ENCODE results near the gene GPR55.
A peak's percentile ranks its signal among the peaks of the same experiment; 100 is the strongest.

The GPR55 gene

GRCh38 chr2:230886206-230886605 lies 38.8 kb downstream of the GPR55 start:
- DNase-seq (ENCODE audit: extremely low read depth in 1 of 2, low read depth in 1 of 2), result no peak

- DNase-seq (ENCODE audit: extremely low read depth in 1 of 2, low read depth in 1 of 2), result no peak
These were observed 39.4 kb downstream of the GPR55 start for GRCh38 chr2:230885463-230886130.

- no peak for DNase-seq (ENCODE audit: extremely low read depth in 1 of 2, low read depth in 1 of 2)
These were observed 43.2 kb downstream of the GPR55 start for GRCh38 chr2:230881840-230882239.

GRCh38 chr2:230879891-230880290 lies 45.2 kb downstream of the GPR55 start:
- DNase-seq (ENCODE audit: extremely low read depth in 1 of 2, low read depth in 1 of 2), result no peak

GRCh38 chr2:230879271-230879882 lies 45.7 kb downstream of the GPR55 start:
- DNase-seq (ENCODE audit: extremely low read depth in 1 of 2, low read depth in 1 of 2), result no peak

- DNase-seq (ENCODE audit: extremely low read depth in 1 of 2, low read depth in 1 of 2), result no peak
These were observed 46.3 kb downstream of the GPR55 start for GRCh38 chr2:230878599-230879188.

- DNase-seq (ENCODE audit: extremely low read depth in 1 of 2, low read depth in 1 of 2), result peak; percentile 33 to 64
These were observed 47.1 kb downstream of the GPR55 start for GRCh38 chr2:230877759-230878598.

GRCh38 chr2:230877116-230877758 lies 47.8 kb downstream of the GPR55 start:
- DNase-seq (ENCODE audit: extremely low read depth in 1 of 2, low read depth in 1 of 2), result no peak

GRCh38 chr2:230875347-230876315 lies 49.4 kb downstream of the GPR55 start:
- DNase-seq (ENCODE audit: extremely low read depth in 1 of 2, low read depth in 1 of 2), result no peak

GRCh38 chr2:230874876-230875275 lies 50.2 kb downstream of the GPR55 start:
- DNase-seq (ENCODE audit: extremely low read depth in 1 of 2, low read depth in 1 of 2), result no peak

GRCh38 chr2:230874456-230874855 lies 50.6 kb downstream of the GPR55 start:
- no peak for DNase-seq (ENCODE audit: extremely low read depth in 1 of 2, low read depth in 1 of 2)

GRCh38 chr2:230873661-230874401 lies 51.2 kb downstream of the GPR55 start:
- DNase-seq (ENCODE audit: extremely low read depth in 1 of 2, low read depth in 1 of 2), result no peak

GRCh38 chr2:230872968-230873660 lies 51.9 kb downstream of the GPR55 start:
- DNase-seq (ENCODE audit: extremely low read depth in 1 of 2, low read depth in 1 of 2), result no peak

- no peak for DNase-seq (ENCODE audit: extremely low read depth in 1 of 2, low read depth in 1 of 2)
These were observed 52.7 kb downstream of the GPR55 start for GRCh38 chr2:230872151-230872967.

GRCh38 chr2:230871361-230872150 lies 53.5 kb downstream of the GPR55 start:
- DNase-seq (ENCODE audit: extremely low read depth in 1 of 2, low read depth in 1 of 2), result no peak

GRCh38 chr2:230870544-230871360 lies 54.3 kb downstream of the GPR55 start:
- no peak for DNase-seq (ENCODE audit: extremely low read depth in 1 of 2, low read depth in 1 of 2)
